Thyroid gland (tissue), 4 donors: ENCODE results near the gene SPDYC. TPM values are rescaled to one million over a fixed set of nuclear protein-coding genes. Genes with fewer than 3 reads are reported as not detected.

Source experiments
- DNase-seq, 2 donors: peaks; one replicate each; pipeline ENCODE4 v3.0.0-alpha.2; 2019
- H3K27ac ChIP-seq, 3 donors: fragments of 200-600 bp; sonication (generic); 1 replicate in 2 of 3; 2 replicates in 1 of 3; pipeline ENCODE4 v1.5.1; 2016 to 2019; ENCODE audit warnings: mild to moderate bottlenecking in 1 of 3, moderate library complexity in 1 of 3
- H3K27me3 ChIP-seq: fragments of 200-600 bp; sonication (generic); one replicate; pipeline ENCODE4 v1.5.1; 2019
- H3K36me3 ChIP-seq, 2 donors: fragments of 200-600 bp; sonication (generic); one replicate each; pipeline ENCODE4 v1.5.1; 2016 to 2019
- H3K4me1 ChIP-seq, 2 donors: fragments of 200-600 bp; sonication (generic); one replicate each; pipeline ENCODE4 v1.5.1; 2017 to 2019
- H3K4me3 ChIP-seq, 3 donors: fragments of 200-600 bp; sonication (generic); replicated peaks in 1 of 3; 1 replicate in 2 of 3; 2 replicates in 1 of 3; pipeline ENCODE4 v1.5.1; 2016; ENCODE audit warnings: mild to moderate bottlenecking in 1 of 3
- H3K9me3 ChIP-seq: fragments of 200-600 bp; sonication (generic); one replicate; pipeline ENCODE4 v1.5.1; 2017
- POLR2A ChIP-seq, 2 donors: fragments of 450-650 bp; IDR thresholded peaks; one replicate each; pipeline ENCODE4 v1.6.1; 2017; ENCODE audit warnings: antibody characterized with exemption in 2 of 2, mild to moderate bottlenecking in 2 of 2, moderate library complexity in 1 of 2
- WGBS, 2 donors: methylation state at CpG; one replicate each; pipeline ENCODE4 v1.1.5; 2017; 5-methylcytosine and 5-hydroxymethylcytosine counted together
- intact Hi-C: fragments of 100-400 bp; cut with DNase I; formaldehyde crosslinking; loops from one replicate; pipeline ENCODE4 v1.15.1; 2023
- total RNA-seq, 4 donors: library from RNA; depleted of rRNA; stranded (reverse); fragments of >200 nt; gene quantifications; one replicate each; pipeline ENCODE4 v1.2.3, GENCODE V29; 2016
- TF ChIP-seq, protein P1 (sequence below), 6 experiments: fragments of 200-600 bp in 3 of 6; fragments of 450-650 bp in 3 of 6; sonication (generic) in 3 of 6; IDR thresholded peaks; one replicate each; pipeline ENCODE4 v1.5.1; 2016 to 2019; ENCODE audit warnings: antibody characterized with exemption in 6 of 6, mild to moderate bottlenecking in 2 of 6, inconsistent platforms in 1 of 6, moderate library complexity in 1 of 6

Gene SPDYC
- total RNA-seq, 4 donors from 2014 or later: not detected

DNA sequence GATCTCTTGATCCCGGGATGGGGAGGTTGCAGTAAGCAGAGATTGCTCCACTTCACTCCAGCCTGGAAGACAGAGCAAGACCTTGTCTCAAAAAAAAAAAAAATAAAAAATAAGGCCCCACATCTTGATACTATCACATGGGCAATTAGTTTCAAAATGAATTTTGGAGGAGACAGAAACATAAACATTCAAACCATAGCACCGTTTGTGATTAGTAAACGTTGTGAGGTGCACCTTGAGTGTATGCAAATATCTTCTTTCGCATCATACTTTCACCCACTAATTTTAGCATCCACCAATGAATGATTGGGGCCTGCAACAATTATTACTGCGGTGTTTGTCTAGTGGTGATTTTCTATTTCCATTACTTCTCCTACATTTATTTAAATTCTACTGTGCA lies 11.0 kb upstream of the SPDYC start:
- intact Hi-C loops: no loop called here
- H3K4me1 ChIP-seq: no peaks in the 10 kb centered on the region
- no peak overlapping the region for H3K4me3 ChIP-seq
- H3K27ac ChIP-seq: no peak overlapping the region
- 75 to 78% methylated on average over 5 of the region's 5 CpGs for WGBS, 2 donors
- H3K9me3 ChIP-seq: no peaks in the 10 kb centered on the region
- no peaks in the 10 kb centered on the region for H3K27me3 ChIP-seq
- TF ChIP-seq, protein P1, sequence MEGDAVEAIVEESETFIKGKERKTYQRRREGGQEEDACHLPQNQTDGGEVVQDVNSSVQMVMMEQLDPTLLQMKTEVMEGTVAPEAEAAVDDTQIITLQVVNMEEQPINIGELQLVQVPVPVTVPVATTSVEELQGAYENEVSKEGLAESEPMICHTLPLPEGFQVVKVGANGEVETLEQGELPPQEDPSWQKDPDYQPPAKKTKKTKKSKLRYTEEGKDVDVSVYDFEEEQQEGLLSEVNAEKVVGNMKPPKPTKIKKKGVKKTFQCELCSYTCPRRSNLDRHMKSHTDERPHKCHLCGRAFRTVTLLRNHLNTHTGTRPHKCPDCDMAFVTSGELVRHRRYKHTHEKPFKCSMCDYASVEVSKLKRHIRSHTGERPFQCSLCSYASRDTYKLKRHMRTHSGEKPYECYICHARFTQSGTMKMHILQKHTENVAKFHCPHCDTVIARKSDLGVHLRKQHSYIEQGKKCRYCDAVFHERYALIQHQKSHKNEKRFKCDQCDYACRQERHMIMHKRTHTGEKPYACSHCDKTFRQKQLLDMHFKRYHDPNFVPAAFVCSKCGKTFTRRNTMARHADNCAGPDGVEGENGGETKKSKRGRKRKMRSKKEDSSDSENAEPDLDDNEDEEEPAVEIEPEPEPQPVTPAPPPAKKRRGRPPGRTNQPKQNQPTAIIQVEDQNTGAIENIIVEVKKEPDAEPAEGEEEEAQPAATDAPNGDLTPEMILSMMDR (IDR thresholded peaks at IDR 0.05): no peak
- no peak for TF ChIP-seq POLR2A (IDR thresholded peaks at IDR 0.05)
- DNase-seq: no peak
- no peaks in the 10 kb centered on the region for H3K36me3 ChIP-seq

DNA sequence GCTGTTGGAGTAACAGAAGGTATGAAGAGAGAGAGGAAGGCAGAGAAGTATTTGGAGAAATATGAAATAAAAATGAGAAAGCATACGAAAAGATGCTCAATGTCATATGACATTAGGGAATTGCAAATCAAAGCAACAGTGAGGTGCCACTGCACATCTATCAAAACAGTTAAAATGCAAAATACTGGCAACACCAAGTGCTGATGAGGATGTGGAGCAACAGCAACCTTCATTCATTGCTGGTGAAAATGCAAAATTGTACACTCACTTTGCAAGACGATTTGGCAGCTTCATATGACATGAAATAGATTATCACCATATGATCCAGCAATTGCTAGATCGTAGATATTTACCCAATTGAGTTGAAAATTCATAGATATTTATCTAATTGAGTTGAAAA lies 9.4 kb upstream of the SPDYC start:
- Histone ChIP-seq H3K27ac (no peak overlapping the region), H3K4me1 (no peaks in the 10 kb centered on the region), H3K4me3 (no peak overlapping the region), H3K36me3 (no peaks in the 10 kb centered on the region), H3K27me3 (no peaks in the 10 kb centered on the region), H3K9me3 (no peaks in the 10 kb centered on the region)
- intact Hi-C loops: no loop called here
- 80 to 82% methylated on average over 3 of the region's 3 CpGs for WGBS, 2 donors
- no peak for TF ChIP-seq POLR2A (IDR thresholded peaks at IDR 0.05)
- TF ChIP-seq, protein P1 (IDR thresholded peaks at IDR 0.05): no peak
- no peak for DNase-seq

DNA sequence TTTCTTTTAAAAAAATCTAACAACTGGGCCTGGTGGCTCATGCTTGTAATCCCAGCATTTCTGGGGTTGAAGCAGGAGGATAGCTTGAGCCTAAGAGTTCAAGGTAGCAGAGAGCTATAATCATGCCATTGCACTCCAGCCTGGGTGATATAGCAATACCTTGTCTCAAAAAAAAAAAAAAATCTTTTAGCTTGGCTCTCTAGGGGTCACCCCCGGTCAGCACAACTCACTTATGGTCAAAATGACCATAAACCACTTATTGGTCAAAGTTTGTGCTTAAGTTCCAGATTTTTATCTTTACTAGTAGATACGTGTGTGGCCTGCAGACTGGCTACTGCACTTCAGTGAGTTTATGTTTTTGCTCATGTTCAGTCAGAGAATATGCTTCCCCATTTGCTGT lies 6.3 kb upstream of the SPDYC start:
- Histone ChIP-seq H3K27me3 (no peaks in the 10 kb centered on the region), H3K9me3 (no peaks in the 10 kb centered on the region), H3K4me3 (no peak overlapping the region), H3K4me1 (no peaks in the 10 kb centered on the region), H3K36me3 (no peaks in the 10 kb centered on the region), H3K27ac (no peak overlapping the region)
- TF ChIP-seq POLR2A (IDR thresholded peaks at IDR 0.05): no peak
- TF ChIP-seq, protein P1 (IDR thresholded peaks at IDR 0.05): no peak
- intact Hi-C loops: no loop called here
- 79 to 89% methylated on average over 2 of the region's 2 CpGs for WGBS, 2 donors
- DNase-seq: no peak

DNA sequence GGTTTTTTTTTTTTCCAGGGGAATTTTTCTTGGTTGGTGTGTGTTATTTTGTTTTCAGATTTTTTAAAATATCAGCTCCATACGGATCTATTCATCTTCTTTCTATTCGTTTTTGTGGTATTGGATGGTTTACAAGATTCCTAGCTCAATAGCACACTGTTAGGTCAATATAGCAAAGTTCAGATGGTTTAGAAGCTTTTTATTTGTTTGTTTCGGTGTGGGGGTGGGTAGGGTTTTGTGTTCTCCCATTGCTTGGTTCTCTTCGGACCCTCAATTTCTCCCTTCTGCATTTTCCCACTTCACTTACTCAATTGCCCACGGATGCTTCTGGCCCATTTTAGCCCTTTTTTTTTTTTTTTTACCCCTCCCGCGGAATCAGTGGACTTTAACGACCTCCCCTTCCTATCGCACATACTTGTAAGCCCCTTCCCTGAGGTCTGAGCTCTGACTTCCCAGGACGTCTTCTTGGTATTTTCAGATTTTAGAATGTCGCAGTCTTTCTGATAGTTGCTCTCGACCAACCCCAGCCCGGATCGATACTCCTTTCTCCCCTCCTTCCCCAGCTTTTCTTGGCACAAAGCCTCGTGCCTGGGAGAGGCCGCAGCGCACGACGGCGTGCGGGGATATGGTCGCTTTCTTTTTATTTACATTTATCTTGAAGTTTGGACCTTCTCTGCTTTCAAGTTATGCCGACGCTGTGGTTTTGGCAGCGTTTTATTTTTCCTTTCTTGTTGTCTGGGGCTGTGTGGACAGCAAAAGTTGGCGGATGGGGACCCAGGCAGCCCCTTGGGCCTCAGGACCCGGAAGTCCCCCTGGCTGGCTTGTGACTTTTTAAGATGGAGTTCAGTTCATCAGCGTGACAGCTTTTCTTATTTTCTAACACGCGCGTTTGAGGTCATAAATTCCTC lies 4.4 kb upstream of the SPDYC start:
- no peak for DNase-seq
- Histone ChIP-seq H3K4me3 (no peak overlapping the region), H3K4me1 (no peaks in the 10 kb centered on the region), H3K9me3 (no peaks in the 10 kb centered on the region), H3K27me3 (no peaks in the 10 kb centered on the region), H3K27ac (no peak overlapping the region), H3K36me3 (no peaks in the 10 kb centered on the region)
- TF ChIP-seq, protein P1 (IDR thresholded peaks at IDR 0.05): no peak
- no peak for TF ChIP-seq POLR2A (IDR thresholded peaks at IDR 0.05)
- intact Hi-C loops: no loop called here
- 49 to 60% methylated on average over 31 of the region's 31 CpGs for WGBS, 2 donors

DNA sequence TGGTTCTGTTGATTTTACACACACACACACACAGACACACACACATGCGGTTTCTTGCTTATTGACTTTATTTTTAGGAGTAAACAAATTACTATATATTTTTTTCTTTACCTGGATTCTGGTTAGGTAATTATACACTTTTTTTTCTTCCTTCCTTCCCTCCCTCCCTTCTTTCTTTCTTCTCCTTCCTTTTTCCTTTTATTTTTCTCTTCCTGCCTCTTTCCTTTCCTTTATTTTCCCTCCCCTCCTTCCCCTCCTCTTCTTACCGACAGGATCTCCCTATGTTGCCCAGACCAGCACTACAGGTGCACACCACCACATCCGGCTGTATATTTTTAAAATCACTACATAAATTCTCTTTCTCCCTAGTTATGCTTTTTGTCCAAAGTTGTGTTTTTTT lies 3.1 kb upstream of the SPDYC start:
- intact Hi-C loops: no loop called here
- no peaks in the 10 kb centered on the region for H3K4me1 ChIP-seq
- no peak overlapping the region for H3K4me3 ChIP-seq
- DNase-seq: no peak
- H3K9me3 ChIP-seq: no peaks in the 10 kb centered on the region
- H3K27me3 ChIP-seq: no peaks in the 10 kb centered on the region
- H3K36me3 ChIP-seq: no peaks in the 10 kb centered on the region
- no peak for TF ChIP-seq POLR2A (IDR thresholded peaks at IDR 0.05)
- TF ChIP-seq, protein P1 (IDR thresholded peaks at IDR 0.05): no peak
- H3K27ac ChIP-seq: no peak overlapping the region
- WGBS, 2 donors: 90 to 94% methylated on average over 3 of the region's 3 CpGs
